Smooth muscle cell (in vitro differentiated cells): ENCODE measurements around the gene DDI1. TPM values are rescaled to one million over a fixed set of nuclear protein-coding genes. Genes with fewer than 3 reads are reported as not detected.

Experiments used
- DNase-seq: peaks from one replicate; lab custom pipeline; 2025; ENCODE audit not compliant: unreplicated experiment; lab: John Stamatoyannopoulos, UW
- H2AFZ ChIP-seq: fragments of 200-600 bp; sonication (generic); 2 replicates; pipeline ENCODE4 v1.6.0; 2016; ENCODE audit warnings: antibody characterized with exemption, low read depth, mild to moderate bottlenecking
- H3F3A ChIP-seq: fragments of 200-600 bp; sonication (generic); 2 replicates; pipeline ENCODE4 v1.6.0; 2017; ENCODE audit warnings: antibody characterized with exemption, low read depth
- H3K27ac ChIP-seq: fragments of 200-600 bp; sonication (generic); 2 replicates; pipeline ENCODE4 v1.5.1; 2016; ENCODE audit warnings: low read depth, mild to moderate bottlenecking
- H3K27me3 ChIP-seq: fragments of 200-600 bp; sonication (generic); 2 replicates; pipeline ENCODE4 v1.6.1; 2016; ENCODE audit warnings: low read depth, mild to moderate bottlenecking
- H3K36me3 ChIP-seq: fragments of 200-600 bp; sonication (generic); 2 replicates; pipeline ENCODE4 v1.5.1; 2016; ENCODE audit warnings: low read depth
- H3K4me1 ChIP-seq: fragments of 200-600 bp; sonication (generic); 2 replicates; pipeline ENCODE4 v1.5.1; 2016; ENCODE audit warnings: low read depth
- H3K4me2 ChIP-seq: fragments of 200-600 bp; sonication (generic); 2 replicates; pipeline ENCODE4 v1.6.0; 2016; ENCODE audit warnings: mild to moderate bottlenecking
- H3K4me3 ChIP-seq: fragments of 200-600 bp; sonication (generic); 2 replicates; pipeline ENCODE4 v1.5.1; 2016; ENCODE audit warnings: mild to moderate bottlenecking
- H3K79me2 ChIP-seq: fragments of 200-600 bp; sonication (generic); 2 replicates; pipeline ENCODE4 v1.6.0; 2016; ENCODE audit warnings: low read depth, mild to moderate bottlenecking
- H3K9ac ChIP-seq: fragments of 200-600 bp; sonication (generic); 2 replicates; pipeline ENCODE4 v1.6.0; 2016; ENCODE audit warnings: low read depth
- H3K9me3 ChIP-seq: fragments of 200-600 bp; sonication (generic); replicated peaks from 2 replicates; pipeline ENCODE4 v1.5.1; 2016; ENCODE audit warnings: low read depth
- H4K20me1 ChIP-seq: fragments of 200-600 bp; sonication (generic); 2 replicates; pipeline ENCODE4 v1.6.0; 2016; ENCODE audit warnings: low read depth
- CTCF ChIP-seq: fragments of 200-600 bp; sonication (generic); IDR thresholded peaks from 2 replicates; pipeline ENCODE4 v1.5.1; 2017; ENCODE audit warnings: borderline replicate concordance, mild to moderate bottlenecking, antibody characterized with exemption; ENCODE audit not compliant: insufficient read depth, poor library complexity, severe bottlenecking
- WGBS: methylation state at CpG from one replicate; pipeline ENCODE4 v1.1.7; 2016; ENCODE audit warnings: low lambda C conversion rate; 5-methylcytosine and 5-hydroxymethylcytosine counted together
- polyA plus RNA-seq: library from polyadenylated mRNA; unstranded; fragments of >200 nt; fragmentation: Nextera tagmentation; extraction: Ambion mirVana; gene quantifications from 2 replicates; pipeline ENCODE4 v1.2.1, GENCODE V29; 2016
- total RNA-seq: library from RNA; depleted of rRNA; stranded (reverse); fragments of >200 nt; gene quantifications from 2 replicates; pipeline ENCODE4 v1.2.3, GENCODE V29; 2014

Gene DDI1
- total and polyA plus RNA-seq, 2 experiments from 2014 or later, result not detected

GRCh38 chr11:104033561-104033960 is 2.9 kb upstream of the DDI1 start:
- 27% methylated on average over 1 of the region's 1 CpG for WGBS
- DNase-seq, result no peak

GRCh38 chr11:104036995-104037394 is 555 bp downstream of the DDI1 start:
- Histone ChIP-seq H3K9ac (no peak overlapping the region), H4K20me1 (no peaks in the 10 kb centered on the region), H3K4me2 (no peak overlapping the region), H3K27ac (no peak overlapping the region), H3K4me1 (peaks cover 5% of the 10 kb centered on the region), H2AFZ (no peak overlapping the region), H3K27me3 (no peaks in the 10 kb centered on the region), H3K4me3 (no peak overlapping the region), H3K36me3 (no peaks in the 10 kb centered on the region), H3F3A (no peaks in the 10 kb centered on the region), H3K9me3 (no peaks in the 10 kb centered on the region), H3K79me2 (no peaks in the 10 kb centered on the region)
- 89% methylated on average over 21 of the region's 21 CpGs for WGBS
- DNase-seq, result no peak
- TF ChIP-seq CTCF, result no peak

More at GRCh38 chr11:104033561-104033960, 2.9 kb upstream of the DDI1 start:
- no peaks in the 10 kb centered on the region for H3K27me3 ChIP-seq
- H2AFZ ChIP-seq, result peak overlapping the region; percentile 28
- H3F3A ChIP-seq, result no peaks in the 10 kb centered on the region
- H3K4me3 ChIP-seq, result peak overlapping the region; percentile 12
- no peaks in the 10 kb centered on the region for H3K36me3 ChIP-seq
- H3K27ac ChIP-seq, result no peak overlapping the region
- TF ChIP-seq CTCF, result no peak
- peaks cover 9% of the 10 kb centered on the region for H3K4me1 ChIP-seq
- no peaks in the 10 kb centered on the region for H4K20me1 ChIP-seq
- H3K4me2 ChIP-seq, result peak overlapping the region; percentile 53
- H3K79me2 ChIP-seq, result no peaks in the 10 kb centered on the region
- no peak overlapping the region for H3K9ac ChIP-seq
- no peaks in the 10 kb centered on the region for H3K9me3 ChIP-seq

- H3K36me3 ChIP-seq, result no peaks in the 10 kb centered on the region
- no peaks in the 10 kb centered on the region for H3K27me3 ChIP-seq
- no peak overlapping the region for H3K9ac ChIP-seq
- H3K4me1 ChIP-seq, result no peaks in the 10 kb centered on the region
- no peaks in the 10 kb centered on the region for H3F3A ChIP-seq
- no peak overlapping the region for H3K4me2 ChIP-seq
- no peaks in the 10 kb centered on the region for H3K79me2 ChIP-seq
- H3K27ac ChIP-seq, result no peak overlapping the region
- H2AFZ ChIP-seq, result no peak overlapping the region
- no peaks in the 10 kb centered on the region for H4K20me1 ChIP-seq
- no peak for DNase-seq
- H3K9me3 ChIP-seq, result no peaks in the 10 kb centered on the region
- 97% methylated on average over 2 of the region's 2 CpGs for WGBS
- no peak overlapping the region for H3K4me3 ChIP-seq
- TF ChIP-seq CTCF, result no peak
Observed at GRCh38 chr11:104041792-104042191, 5.4 kb downstream of the DDI1 start.

GRCh38 chr11:104043142-104043541 is 6.7 kb downstream of the DDI1 start:
- H3K36me3 ChIP-seq, result no peaks in the 10 kb centered on the region
- H3F3A ChIP-seq, result no peaks in the 10 kb centered on the region
- no peaks in the 10 kb centered on the region for H3K79me2 ChIP-seq
- no peak overlapping the region for H3K4me2 ChIP-seq
- H3K27me3 ChIP-seq, result no peaks in the 10 kb centered on the region
- DNase-seq, result no peak
- H3K9ac ChIP-seq, result no peak overlapping the region
- H4K20me1 ChIP-seq, result no peaks in the 10 kb centered on the region
- H3K27ac ChIP-seq, result no peak overlapping the region
- no peak overlapping the region for H3K4me3 ChIP-seq
- no peak for TF ChIP-seq CTCF
- H3K9me3 ChIP-seq, result no peaks in the 10 kb centered on the region
- no peak overlapping the region for H2AFZ ChIP-seq
- 47% methylated on average over 4 of the region's 4 CpGs for WGBS
- no peaks in the 10 kb centered on the region for H3K4me1 ChIP-seq
